ENCODE data around the gene SH3TC2. TPM values are rescaled to one million over a fixed set of nuclear protein-coding genes. Genes with fewer than 3 reads are reported as not detected.

Gene SH3TC2
- polyA plus RNA-seq, 1 donor (not counting 4 experiments of a cell fraction or from before 2014, with no cell fraction given): 19.0 TPM

- Histone ChIP-seq H3K4me1 (ENCODE audit: control insufficient read depth, extremely low read depth, insufficient read depth, low read length) (peaks cover 54% of the 10 kb centered on the region), H4K20me1 (ENCODE audit: control insufficient read depth, extremely low read depth, insufficient read depth, low read length) (no peaks in the 10 kb centered on the region), H3K27ac (ENCODE audit: control insufficient read depth, insufficient read depth, low read length) (peak overlapping the region; percentile 90), H3K9me1 (ENCODE audit: control insufficient read depth, extremely low read depth, insufficient read depth, low read length) (no peaks in the 10 kb centered on the region), H3K36me3 (ENCODE audit: control insufficient read depth in 2 of 2, extremely low read depth in 1 of 2, insufficient read depth in 2 of 2, low read length in 2 of 2) (no peaks in the 10 kb centered on the region), H3K27me3 (ENCODE audit: control insufficient read depth, extremely low read depth, insufficient read depth, low read length) (no peaks in the 10 kb centered on the region), H3K4me2 (ENCODE audit: control insufficient read depth, extremely low read depth, insufficient read depth, low read depth, low read length) (no peak overlapping the region), H3K9me3 (ENCODE audit: control insufficient read depth, low read depth, low read length) (no peaks in the 10 kb centered on the region), H3K79me2 (ENCODE audit: control insufficient read depth, insufficient read depth, low read length) (no peaks in the 10 kb centered on the region), H3K9ac (ENCODE audit: control insufficient read depth, extremely low read depth, insufficient read depth, low read length) (peak overlapping the region; percentile 71), H2AFZ (ENCODE audit: control insufficient read depth, low read length) (no peak overlapping the region), H3K4me3 (ENCODE audit: control insufficient read depth in 2 of 3, extremely low read depth in 1 of 3, insufficient read depth in 2 of 3, low read depth in 1 of 3, low read length in 3 of 3) (no peak overlapping the region)
- TF ChIP-seq CTCF (optimal IDR thresholded peaks at IDR 0.05 in 1 of 3, IDR thresholded peaks at IDR 0.05 in 1 of 3, conservative IDR thresholded peaks at IDR 0.05 in 1 of 3; ENCODE audit: extremely low read depth in 1 of 3, insufficient read depth in 2 of 3, low read length in 3 of 3) (no peak), EZH2 (IDR thresholded peaks at IDR 0.05; ENCODE audit: low read length) (no peak)
- FAIRE-seq: no peak
- dilution Hi-C loops (cut with MboI; ENCODE audit: extremely low pct_ligation_motif_present, low sequenced_read_pairs): no loop called here
- no peak for DNase-seq (ENCODE audit: low read depth, low spot score)
Observed at GRCh38 chr5:148966938-148967337, 95.9 kb downstream of the SH3TC2 start.

- Histone ChIP-seq H3K9me1 (ENCODE audit: control insufficient read depth, extremely low read depth, insufficient read depth, low read length) (no peaks in the 10 kb centered on the region), H3K4me1 (ENCODE audit: control insufficient read depth, extremely low read depth, insufficient read depth, low read length) (peaks cover 53% of the 10 kb centered on the region), H4K20me1 (ENCODE audit: control insufficient read depth, extremely low read depth, insufficient read depth, low read length) (no peaks in the 10 kb centered on the region), H3K27me3 (ENCODE audit: control insufficient read depth, extremely low read depth, insufficient read depth, low read length) (no peaks in the 10 kb centered on the region), H3K27ac (ENCODE audit: control insufficient read depth, insufficient read depth, low read length) (peak overlapping the region; percentile 90), H3K36me3 (ENCODE audit: control insufficient read depth in 2 of 2, extremely low read depth in 1 of 2, insufficient read depth in 2 of 2, low read length in 2 of 2) (no peaks in the 10 kb centered on the region), H3K9me3 (ENCODE audit: control insufficient read depth, low read depth, low read length) (no peaks in the 10 kb centered on the region), H3K9ac (ENCODE audit: control insufficient read depth, extremely low read depth, insufficient read depth, low read length) (peak overlapping the region; percentile 71), H3K79me2 (ENCODE audit: control insufficient read depth, insufficient read depth, low read length) (no peaks in the 10 kb centered on the region), H2AFZ (ENCODE audit: control insufficient read depth, low read length) (no peak overlapping the region), H3K4me2 (ENCODE audit: control insufficient read depth, extremely low read depth, insufficient read depth, low read depth, low read length) (peak overlapping the region; percentile 25), H3K4me3 (ENCODE audit: control insufficient read depth in 2 of 3, extremely low read depth in 1 of 3, insufficient read depth in 2 of 3, low read depth in 1 of 3, low read length in 3 of 3) (no peak overlapping the region)
- DNase-seq (ENCODE audit: low read depth, low spot score) (no peak), FAIRE-seq (no peak)
- TF ChIP-seq CTCF (optimal IDR thresholded peaks at IDR 0.05 in 1 of 3, IDR thresholded peaks at IDR 0.05 in 1 of 3, conservative IDR thresholded peaks at IDR 0.05 in 1 of 3; ENCODE audit: extremely low read depth in 1 of 3, insufficient read depth in 2 of 3, low read length in 3 of 3) (no peak), EZH2 (IDR thresholded peaks at IDR 0.05; ENCODE audit: low read length) (no peak)
- dilution Hi-C loops (cut with MboI; ENCODE audit: extremely low pct_ligation_motif_present, low sequenced_read_pairs): no loop called here
Observed at GRCh38 chr5:148966348-148966747, 96.5 kb downstream of the SH3TC2 start.

All from keratinocyte (primary cell).